Fibroblast of skin of right quadriceps (primary cell): ENCODE results near the gene LAMA4.
"Not testable (repeated sequence)": the region's sequence is repeated elsewhere in the genome, so short reads cannot be mapped to it uniquely, and the experiment has no call there.

Experiments
- DNase-seq: peaks from one replicate; pipeline ENCODE4 v3.0.0-alpha.2; 2013

LAMA4 gene

DNA sequence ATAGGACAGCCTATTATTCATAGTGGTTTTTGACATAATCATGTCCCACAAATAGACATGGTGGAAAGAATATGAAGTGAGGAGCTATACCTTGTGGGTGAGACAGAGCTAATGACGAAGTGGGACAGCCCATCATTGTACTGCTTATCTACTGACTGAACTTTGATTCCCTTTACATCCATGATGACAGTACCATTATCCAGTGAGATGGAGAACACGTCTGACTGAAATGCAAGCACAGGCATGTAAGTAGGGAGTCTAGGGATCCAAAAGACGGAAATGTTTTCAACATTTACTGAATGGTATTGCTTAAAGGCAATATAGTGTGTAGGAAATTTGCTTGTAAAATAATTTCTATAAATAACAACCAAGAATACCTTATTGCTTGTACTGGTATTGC is 123.5 kb downstream of the LAMA4 start:
- no peak for DNase-seq

DNA sequence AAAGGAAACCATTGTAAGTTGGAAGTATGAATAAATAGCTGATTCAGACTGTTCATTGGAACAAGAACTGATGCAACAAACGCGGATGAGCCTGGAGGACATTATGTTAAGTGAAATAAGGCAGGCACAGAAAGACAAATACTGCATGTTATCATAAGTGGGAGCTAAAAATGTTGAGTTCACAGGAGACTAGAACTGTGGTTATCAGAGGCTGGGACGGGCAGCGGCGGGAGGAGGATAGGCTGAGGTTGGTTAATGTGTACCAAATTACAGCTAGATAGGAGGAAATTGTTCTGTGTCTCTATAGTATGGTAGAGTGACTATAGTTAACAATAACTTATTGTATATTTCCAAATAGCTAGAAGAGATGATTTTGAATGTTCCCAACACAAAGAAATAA is 126.2 kb downstream of the LAMA4 start:
- no peak for DNase-seq

DNA sequence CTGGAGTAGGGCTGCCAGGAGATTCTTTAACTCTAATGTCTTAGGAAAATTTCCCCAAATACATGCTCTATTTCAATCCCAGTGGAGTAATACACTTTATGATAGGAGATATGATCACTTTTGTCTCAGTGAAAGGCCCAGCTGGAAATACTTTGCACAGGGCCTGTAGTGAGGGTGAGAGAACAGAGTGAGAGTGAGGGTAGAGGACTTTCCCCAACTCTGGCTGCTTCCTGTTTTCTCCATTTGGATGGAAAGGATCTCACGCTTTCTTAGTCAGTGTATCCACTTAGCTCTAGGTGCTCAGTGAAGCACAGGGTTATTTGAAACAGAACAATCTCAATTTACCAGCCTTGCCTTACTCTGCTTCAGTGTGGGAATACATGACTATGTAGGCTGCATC is 130.4 kb downstream of the LAMA4 start:
- no peak for DNase-seq

DNA sequence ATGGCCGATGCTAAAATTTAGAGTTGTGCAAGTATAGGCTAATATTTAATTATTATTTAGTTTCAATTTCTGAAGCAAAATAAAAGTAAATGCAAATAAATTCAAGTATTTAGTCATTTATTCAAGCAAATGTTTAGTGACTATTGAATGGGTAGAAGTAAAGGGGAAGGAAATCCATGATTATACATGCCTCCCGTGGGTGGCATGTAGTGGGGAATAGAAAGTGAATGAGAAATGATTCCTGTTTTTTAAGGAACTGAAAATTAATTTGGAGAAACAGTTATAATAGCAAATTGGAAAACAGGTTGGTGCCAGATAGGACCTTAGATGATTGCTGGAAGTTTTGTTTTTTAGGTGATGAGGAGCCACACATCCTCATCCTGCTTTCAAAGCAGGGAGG is 131.6 kb downstream of the LAMA4 start:
- no peak for DNase-seq

DNA sequence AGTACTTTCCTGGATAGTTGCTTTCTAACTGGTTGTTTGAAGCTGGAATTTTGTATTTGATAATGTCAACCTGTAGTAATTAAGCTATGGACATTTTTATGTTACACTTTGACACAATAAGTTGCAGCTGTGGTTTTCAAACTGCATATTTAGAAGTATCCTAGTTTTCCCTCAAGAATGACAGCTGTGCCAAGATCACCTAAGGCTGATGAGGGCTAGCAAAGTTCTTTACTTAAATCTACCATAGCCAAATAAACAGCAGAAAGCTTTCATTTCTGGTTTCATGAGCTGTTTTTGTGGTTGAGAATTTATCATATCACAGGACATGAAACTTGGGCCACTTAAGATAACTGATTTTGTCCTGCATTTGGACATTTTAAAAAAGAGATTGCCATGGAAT is 136.3 kb downstream of the LAMA4 start:
- no peak for DNase-seq

DNA sequence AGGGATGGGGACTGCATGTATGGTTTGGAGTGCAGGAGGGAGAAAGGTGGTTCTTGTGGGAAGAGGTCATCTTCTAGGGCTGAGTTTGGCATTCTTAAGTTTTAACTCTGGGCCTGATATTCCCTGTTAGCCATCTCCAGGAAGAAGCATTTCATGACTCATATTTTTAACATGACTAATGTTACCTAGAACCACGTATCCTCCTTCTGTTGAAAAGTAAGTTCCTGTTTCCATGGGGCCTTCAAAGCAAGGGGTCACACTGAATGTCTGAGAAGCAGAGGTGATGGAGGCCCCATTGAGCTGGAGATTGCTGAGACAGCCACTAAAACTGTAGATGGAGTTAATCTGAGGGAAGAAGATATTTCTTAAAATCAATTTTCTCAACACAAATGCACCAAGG is 136.8 kb downstream of the LAMA4 start:
- DNase-seq, result peak; percentile 50

DNA sequence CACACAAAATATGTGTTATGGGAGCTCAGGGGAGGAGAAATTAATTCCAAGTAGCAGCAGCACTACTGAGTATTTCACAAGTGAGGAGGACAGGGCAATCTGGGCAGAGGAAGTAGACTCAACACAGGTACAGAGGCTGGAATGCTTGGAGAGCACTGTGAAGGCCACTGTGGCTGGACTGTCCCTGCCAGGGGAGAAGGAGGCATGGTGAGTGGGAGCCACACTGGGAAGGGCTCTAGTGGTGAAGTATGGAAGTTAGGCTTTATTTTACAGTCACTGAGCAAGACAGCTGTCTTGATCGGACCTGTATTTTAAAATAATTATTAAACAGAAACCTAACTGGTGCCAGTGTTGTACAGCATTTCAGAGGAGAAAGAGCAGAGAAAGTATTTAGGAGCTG is 138.1 kb downstream of the LAMA4 start:
- DNase-seq, result no peak

DNA sequence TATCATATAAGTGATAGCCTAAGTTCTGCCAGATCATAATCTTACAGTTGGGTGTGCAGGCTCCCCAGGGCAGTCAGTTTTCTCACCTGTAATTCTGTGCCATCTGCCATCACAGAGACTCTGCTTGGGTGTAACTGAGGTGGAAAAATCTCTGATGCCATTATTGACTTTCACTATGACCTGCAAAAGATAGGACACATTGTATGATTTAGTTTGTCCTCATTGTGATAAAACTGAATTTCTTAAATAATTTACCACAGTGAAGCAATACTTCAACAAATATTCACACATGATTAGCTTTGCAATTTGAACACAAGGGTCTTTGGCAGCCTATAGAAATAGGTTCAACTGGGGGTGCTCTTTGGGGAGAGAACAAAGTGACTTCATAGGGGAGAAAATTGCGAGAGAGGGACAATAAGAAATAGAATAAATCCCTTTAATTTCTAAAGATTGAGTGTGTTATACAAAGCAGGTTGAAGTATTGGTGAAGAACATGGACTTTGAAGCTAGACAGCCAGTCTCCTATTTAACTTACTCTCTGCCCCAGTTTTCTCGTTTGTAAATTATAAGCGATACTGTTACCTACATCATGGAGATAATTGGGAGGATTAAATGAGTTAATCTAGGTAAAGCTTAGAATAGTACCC is 139.7 kb downstream of the LAMA4 start:
- DNase-seq, result no peak

DNA sequence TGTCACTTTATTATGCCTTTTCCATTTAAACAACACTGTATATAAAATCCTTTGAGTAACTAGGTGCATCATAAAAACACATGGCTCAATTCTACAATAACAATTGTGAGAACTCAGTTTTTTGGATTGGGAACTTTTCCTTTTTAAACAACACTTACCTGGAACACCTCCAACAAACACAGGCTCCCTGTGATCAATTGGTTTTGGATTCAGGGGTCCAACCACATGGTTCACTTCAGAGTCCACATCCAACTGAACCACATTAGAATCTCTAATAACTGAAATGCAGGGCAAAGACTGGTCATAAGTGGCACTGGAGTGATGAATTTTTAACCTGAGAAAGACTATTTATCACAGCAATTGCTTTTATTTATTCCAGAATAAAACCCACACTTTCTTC is 140.4 kb downstream of the LAMA4 start:
- DNase-seq, result no peak

DNA sequence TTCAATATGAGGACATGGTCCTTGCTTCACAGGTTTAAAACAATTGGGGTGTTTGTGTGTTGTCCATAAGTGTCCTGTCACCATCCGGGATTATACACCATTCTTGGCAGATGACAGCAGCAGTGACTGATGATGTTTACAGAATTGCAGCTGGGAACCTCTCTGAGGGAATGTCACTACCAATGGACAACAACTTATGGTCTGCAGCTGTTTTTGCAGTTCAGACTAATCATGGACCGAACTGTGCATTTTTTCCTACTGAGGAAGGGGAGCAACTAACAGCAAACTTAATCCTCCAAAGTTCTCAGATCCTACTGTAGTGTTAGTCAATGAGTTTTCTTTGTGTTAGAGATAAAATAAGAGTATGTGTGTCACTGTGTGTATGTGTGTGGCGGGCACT is 140.9 kb downstream of the LAMA4 start:
- DNase-seq, result no peak

DNA sequence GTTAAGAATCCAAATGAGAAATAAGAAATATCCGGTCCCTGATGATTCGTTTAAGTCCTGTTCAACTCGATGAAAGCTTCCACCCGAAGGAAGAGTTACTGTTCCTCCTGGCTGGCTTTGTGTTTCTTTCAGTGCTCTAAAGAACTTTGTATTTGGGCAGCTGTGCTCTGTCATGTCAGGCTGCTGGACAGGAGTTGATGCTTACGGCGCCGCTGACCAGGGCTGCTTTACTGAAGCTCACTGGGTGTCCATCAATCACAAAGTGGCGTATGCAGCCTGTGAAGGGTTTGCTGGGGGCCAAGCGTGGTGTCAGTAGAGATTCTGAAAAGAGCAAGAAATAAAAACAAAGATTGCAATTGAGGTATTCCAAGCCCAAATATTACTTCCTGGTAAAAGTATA is 145.1 kb downstream of the LAMA4 start:
- DNase-seq, result no peak

DNA sequence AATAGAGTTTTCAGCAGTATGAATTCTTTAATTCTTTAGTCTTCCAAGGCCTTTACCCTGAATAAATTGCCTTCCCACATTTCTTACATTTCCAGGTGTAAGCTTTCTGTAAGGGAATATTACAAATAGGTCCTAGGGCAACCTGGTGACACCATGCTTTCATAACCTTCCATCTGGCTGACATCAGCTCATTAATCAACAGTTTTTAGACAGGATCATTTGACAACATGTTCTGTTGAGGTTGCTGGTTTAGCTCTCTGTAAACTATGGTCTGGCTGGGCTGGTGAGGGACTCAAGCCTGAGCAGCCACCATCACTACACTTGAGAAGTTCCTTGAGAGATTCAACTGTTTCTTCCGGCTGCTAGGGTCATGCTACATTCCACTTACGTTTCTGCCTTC is 147.8 kb downstream of the LAMA4 start:
- no peak for DNase-seq

DNA sequence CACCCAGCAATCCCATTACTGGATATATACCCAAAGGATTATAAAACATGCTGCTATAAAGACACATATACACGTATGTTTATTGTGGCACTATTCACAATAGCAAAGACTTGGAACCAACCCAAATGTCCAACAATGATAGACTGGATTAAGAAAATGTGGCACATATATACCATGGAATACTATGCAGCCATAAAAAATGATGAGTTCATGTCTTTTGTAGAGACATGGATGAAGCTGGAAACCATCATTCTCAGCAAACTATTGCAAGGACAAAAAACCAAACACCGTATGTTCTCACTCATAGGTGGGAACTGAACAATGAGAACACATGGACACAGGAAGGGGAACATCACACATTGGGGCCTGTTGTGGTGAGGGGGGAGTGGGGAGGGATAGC is 148.3 kb downstream of the LAMA4 start:
- not testable (repeated sequence) for DNase-seq

DNA sequence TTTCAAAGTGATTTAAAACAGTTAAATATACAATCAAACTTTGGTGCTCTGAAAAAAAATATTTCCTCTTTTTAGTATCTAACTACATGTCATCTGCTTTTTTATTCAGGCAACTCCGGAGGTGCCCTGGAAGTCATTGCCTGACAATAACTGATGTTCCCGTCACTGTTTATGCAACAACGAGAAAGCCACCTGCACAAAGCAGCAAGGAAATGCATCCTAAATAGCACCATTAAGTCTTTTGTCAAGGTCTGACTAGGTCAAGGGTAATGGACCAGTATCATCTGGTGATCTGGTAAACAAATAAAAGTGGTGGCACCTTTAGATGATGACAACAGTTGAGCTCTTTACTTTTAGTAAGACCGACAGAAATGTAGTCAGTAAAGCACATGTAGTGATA is 153.8 kb downstream of the LAMA4 start:
- no peak for DNase-seq

DNA sequence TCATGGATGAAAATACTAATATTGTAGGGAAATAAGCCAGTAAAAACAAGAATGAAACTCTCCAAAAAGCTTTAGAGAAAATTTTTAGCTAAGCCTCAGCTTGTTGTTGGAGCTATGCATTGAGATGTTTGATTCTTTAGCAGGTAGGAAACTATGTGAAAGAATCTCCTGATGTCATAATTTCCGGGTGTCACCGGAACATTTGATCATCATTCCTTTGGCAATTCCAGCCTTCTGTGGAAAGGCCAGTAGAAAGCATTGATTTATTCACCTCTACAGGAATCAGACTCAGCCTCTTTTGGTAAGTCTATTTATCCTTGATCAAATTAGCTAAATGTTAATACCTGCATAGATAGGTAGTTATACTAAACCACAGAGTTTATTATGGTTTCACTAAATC is 157.5 kb downstream of the LAMA4 start:
- no peak for DNase-seq

DNA sequence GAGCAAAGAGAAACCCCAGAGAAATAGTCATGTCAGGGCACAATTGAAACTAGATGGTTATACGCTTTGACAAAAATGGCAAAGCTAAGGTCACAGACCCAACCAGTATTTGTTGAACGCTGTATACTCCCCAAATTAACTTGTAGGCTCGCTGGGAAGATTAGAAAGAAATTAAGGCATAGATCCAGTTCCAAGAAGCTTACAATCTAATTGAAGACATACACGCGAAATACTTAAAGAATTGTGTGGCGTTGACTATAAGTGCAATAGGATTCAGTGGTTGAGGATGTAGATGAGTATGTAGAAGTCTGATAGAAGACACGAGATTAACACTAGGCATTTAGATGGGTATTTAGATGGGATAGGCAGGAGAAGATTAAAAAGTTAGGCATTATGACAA is 166.5 kb downstream of the LAMA4 start:
- DNase-seq, result no peak

DNA sequence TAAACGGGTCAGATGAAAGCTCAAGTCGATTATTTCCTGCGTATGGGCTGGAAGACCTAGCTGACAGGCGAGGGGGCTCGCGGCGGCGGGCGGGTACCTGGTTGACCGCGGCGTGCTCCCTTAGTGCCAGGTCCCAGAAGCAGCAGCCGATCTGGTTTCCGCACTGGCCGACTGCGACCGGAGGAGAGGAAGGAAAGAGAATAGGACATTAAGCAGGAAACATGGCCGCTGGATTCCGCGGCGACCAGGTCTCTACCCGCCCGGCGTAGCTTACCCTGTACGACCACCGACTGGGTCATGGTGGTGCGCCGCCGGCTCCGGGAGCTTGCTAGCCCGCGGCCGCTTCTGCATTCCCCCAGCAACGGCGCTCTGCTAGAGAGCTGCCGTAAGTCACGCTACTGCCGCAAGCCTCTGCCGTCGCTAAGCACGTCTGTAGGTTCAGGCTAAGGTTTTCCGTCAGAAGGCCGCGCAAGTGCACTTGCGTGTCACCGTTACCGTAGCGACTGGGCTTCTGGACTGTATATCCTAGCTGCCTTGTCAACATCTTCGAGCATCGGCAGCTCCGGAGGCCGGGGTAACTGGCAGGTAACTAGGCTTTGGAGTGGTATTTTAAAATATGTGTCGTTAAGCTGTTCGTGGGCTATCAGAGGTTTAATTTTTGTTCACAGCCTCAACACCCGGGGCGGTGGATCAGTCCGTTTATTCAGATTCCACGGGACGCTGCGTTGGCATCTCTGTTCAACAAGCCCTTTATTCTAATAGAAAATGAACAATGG is 167.0 kb downstream of the LAMA4 start, which contains the start of the genes FAM229B and TUBE1:
Gene FAM229B (plus strand): TSS at position 456 of the 776 bp plus-strand sequence. CDS start 11,693 bp downstream, outside the sequence.
Gene TUBE1 (minus strand): TSS at position 347 of the 776 bp plus-strand sequence. CDS start 48 bp downstream, at position 299.
- peak; percentile 96 for DNase-seq

DNA sequence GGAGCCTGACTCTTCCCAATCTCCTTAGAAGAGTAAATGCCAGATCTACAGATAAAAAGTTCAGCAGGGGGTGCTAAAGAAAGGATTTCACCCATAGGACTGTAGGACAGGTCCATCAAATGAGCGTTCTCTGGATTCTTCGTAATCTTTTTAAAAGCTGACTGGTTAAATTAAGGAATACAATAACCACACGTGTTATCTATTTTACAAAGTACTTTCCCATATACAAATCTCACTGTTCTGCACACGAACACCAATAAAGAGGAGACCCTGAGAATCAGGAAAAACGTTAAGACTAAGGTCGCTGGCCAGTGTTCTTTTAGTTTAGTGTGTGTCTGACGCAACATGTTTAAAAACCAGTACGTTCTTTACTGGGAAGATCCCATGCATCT is 167.6 kb downstream of the LAMA4 start:
- peak; percentile 66 for DNase-seq

DNA sequence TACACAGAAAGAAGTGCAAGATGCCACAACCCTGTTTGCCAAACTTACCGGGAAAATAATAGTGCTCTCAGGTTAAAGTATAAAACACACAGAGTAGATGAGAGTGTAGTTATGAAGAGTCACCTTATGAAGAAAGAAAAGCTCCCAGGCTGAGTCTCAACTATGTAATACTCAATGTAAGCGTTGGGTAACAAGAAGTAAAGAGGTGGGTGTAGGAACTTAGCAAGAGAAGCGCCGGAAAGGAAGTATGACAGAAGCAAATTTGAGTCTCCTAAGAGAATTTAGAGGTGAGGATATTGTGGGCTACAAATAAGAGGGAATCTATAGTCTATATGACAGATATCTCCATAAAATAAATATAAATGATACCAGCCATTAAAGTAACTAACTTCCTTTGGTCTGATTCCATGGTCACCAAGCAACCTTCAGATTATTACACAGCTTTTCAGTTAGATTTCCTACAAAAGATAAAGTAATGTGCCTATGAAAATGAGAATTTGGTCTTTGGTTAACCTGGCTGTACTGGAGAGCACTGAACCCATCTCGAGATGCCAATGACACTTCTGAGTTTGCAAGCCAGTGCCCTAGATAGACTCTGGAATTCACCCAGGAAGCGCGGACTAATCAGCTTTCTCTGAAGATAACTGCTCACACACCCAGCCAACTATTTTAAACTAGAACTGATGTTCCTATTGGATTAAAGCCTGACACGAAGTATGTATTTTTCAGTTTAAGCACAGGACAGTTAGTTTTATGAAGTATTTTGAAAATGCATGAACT is 168.9 kb downstream of the LAMA4 start:
- no peak for DNase-seq

DNA sequence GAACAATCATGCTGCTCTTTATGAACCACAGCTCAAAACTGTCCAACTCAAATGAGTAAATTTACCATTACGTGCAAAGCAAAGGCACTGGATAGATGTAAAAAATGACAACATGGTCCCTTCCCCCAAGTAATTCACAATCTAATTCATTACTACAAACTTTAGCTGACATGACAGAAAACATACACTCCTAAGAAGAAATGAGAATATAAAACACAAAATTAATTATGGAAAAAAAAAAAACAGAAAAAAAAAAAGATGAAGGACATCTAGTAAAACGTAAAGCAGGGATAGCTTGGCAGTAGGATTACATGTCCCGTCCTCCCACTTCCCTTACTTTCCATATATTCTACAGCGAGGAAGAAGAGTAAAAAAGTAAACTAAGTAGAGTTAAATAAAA is 172.8 kb downstream of the LAMA4 start:
- DNase-seq, result no peak

DNA sequence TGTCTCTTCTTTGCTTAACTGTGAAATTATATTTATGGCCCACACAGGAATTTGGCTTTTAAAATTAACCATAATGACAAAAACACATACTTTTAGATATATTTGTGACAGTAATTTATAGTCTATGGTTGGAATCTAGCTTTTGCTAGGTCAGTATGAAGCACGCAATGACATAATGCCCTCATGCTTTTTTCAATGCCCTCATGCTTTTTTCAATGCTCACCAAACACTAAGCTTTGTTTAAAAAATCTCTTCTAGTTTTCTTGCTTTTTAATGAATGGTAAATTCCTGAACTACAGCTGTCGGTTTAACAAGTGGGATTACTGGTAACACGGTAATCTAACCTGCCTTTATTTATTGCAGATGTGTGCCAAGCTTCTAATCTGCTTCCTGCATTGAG is 187.8 kb downstream of the LAMA4 start:
- DNase-seq, result no peak

DNA sequence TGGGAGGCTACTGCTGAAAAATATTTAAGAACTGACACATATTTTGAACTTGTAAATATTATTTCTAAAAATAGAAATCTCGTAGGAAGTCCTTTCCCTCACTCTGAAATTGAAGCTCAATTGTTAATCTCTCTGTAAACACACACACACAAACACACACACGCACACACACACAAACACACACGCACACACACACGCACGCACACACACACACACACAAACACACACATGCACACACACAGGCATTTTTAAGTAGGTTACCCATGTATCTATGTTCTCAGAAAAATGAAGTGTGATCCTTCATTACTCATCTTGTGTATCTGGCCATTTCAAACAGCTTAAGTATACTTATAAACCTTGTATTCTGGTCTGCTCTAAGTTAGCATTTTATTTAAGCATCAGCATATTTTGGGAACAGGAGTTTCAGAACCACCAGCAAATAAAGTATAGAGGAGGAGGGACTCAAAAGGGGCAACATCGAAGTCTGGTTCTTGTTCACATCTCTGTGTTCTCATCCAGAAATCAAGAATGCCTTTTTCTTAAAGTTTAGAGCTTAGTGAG is 188.9 kb downstream of the LAMA4 start:
- no peak for DNase-seq

DNA sequence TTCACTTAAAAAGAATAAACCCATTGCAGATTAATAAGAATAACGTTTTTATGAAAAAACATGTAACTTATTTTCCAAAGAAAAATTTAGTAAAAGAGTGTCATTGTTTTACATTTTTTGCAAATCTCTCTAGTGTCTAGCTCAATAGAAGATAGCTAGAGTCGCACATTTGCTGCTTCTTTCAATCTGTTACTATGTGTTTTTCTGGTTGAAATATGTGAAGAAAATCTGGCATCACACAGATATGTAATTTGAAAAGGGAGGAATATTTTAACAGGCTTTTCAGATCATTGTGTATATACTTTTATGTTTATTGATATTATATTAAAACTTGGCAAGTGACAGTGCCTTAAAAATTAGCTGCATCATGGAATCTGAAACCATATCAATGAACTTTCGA is 191.4 kb downstream of the LAMA4 start:
- no peak for DNase-seq

DNA sequence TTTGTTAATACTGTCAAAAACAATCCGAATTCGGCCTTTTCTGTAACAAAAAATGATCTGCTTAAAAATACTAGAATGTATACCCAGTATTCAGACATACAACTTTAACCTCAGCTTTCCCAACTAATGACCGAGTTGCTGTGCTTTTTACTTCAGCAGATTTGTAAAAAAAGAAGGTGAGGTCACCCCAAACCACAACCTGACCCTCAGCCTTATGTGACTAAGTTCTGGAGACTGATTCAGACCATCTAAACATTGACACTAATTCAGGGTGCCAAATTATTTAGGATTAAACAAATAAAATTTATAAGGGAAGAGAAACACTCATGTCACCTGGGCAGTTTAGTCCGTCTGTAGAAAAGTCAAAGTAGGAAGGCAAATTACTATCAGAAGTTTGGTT is 192.8 kb downstream of the LAMA4 start:
- DNase-seq, result no peak
